Erythroblast (primary cell): ENCODE measurements around the gene PARP12.

Source experiments
- GATA1 ChIP-seq: IDR thresholded peaks from 2 replicates; pipeline ENCODE4 v1.6.1; 2011; ENCODE audit warnings: low read depth, mild to moderate bottlenecking, control low read depth, low read length, moderate library complexity
- POLR2A ChIP-seq: IDR thresholded peaks from 2 replicates; pipeline ENCODE4 v1.6.1; 2011; ENCODE audit warnings: mild to moderate bottlenecking, low read length

GRCh38 chr7:139990142-139990535, 72.6 kb downstream of the PARP12 start:
- TF ChIP-seq POLR2A (no peak), GATA1 (no peak)
